G401 (cell line): ENCODE measurements around the gene GSTA4. TPM values are rescaled to one million over a fixed set of nuclear protein-coding genes. Genes with fewer than 3 reads are reported as not detected.

Source experiments
- DNase-seq: peaks from one replicate; pipeline ENCODE4 v3.0.0-alpha.2; 2015; ENCODE audit warnings: low spot score
- in situ Hi-C: cut with HindIII; loops from 2 replicates; pipeline ENCODE4 v1.10.0; 2016; ENCODE audit warnings: low sequenced_read_pairs, mixed read lengths
- total RNA-seq: library from RNA; depleted of rRNA; stranded (reverse); fragments of >200 nt; shearing (Covaris generic); gene quantifications from 2 replicates; pipeline ENCODE4 v1.2.3, GENCODE V29; 2014; rRNA removed

The GSTA4 gene
- total RNA-seq, 1 experiment from 2014 or later, result 37.7 TPM

DNA sequence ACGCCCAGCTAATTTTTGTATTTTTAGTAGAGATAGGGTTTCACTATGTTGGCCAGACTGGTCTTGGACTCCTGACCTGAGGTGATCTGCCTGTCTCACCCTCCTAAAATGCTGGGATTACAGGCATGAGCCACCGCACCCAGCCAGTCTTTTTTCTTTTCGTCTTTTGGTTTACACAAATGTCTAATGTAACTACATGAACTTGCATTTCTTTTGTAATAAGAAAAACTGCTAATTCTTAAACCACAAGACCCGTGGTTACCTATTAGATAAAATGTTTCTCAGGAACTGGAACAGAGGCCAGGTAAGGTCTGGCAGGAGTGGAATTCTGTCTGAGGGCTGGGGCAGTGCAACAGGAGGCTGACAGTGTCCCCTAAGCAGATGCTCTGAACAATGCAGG is 52.9 kb downstream of the GSTA4 start:
- in situ Hi-C loops, result no loop called here
- DNase-seq, result no peak

DNA sequence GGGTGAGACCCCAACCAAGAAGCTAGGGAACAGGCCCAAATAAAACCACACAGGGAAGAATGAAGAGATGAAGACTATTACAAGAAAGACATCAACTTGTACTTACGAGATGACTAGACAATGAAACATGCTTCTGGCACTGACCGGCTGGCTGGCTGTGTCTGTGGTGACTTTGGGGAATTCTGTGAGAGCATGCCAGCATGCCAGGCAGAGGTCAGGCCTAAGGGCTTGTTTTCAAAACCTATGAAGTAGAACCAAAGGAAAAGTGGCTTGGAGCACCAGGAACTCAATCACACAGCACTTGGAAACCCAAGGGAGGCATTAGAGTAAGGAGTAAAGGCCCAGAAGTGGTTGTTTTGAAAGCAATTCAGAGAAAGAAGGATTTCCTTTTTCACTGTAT is 57.2 kb downstream of the GSTA4 start:
- DNase-seq, result no peak
- in situ Hi-C loops, result no loop called here

DNA sequence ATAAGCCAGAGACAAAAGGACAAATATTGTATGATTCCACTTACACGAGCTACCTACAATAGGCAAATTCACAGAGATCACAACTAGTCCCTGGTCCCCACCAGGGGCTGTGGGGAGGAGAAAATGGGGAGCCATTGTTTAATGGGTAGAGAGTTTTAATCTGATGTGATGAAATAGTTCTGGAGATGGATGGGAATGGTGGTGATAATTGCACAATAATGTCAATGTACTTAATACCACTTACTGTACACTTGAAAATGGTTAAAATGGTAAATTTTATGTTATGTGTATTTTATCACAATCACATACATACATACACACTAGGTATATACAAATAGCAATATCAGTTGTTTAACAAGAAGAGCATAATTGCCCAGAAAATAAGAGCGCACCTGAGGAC is 61.3 kb downstream of the GSTA4 start:
- in situ Hi-C loops, result no loop called here

DNA sequence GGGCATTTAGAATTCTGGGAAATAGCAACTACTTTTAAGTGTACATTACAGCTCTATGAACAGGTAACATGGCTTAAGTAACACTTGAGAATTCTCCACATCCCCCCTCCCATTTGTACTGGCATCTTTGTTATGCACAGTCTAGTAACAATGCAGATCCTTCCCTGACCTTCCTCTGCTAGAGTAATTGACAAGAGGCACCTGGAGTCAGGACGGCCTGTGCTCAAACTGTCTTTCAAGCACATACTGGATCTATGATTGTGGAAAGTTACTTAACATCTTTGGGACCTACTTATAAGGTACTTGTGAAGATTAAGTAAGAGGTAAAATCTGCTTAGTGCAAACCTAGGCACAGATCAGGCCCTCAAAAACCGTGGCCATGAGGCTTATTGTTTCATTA is 63.7 kb downstream of the GSTA4 start:
- in situ Hi-C loops, result no loop called here
- DNase-seq, result no peak

More for the DNA sequence above, 61.3 kb downstream of the GSTA4 start:
- no peak for DNase-seq

DNA sequence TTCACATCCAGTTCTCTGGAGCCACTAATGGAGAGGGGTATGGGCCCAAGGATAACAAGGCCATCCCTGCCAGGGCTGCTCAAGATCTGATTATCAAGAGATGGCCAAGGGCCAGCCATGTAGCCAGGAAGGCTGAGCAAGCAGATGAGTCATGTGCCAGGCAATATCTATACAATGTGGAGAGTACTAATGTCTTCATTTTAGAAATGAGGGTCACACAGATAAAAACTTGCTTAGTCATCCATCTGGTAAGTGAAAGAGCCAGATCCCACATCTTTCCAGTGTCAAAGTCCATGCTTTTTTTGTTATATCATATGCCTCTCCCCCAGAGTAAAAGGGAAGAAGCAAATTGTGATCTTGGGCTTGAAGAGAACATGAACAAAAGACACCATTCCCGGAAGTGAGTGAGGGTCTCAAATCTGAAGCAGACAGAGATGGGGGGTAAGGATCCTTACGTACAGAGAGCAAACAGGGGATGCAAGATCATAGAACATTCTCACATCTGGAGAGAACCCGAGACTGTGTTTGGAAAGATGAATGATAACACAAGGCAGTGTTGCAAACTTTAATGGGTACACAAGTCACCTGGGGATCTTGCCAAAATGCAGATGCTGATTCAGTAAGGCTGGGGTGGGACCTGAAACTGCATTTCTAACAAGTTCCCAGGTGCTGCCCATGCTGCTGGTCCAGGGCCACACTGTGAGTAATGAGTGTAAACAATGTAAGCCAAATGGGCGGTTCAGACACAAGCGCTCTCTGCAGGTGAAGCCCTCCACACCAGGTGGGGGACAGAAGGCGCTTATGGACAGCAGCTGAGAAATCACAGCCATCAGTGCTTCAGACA is 65.5 kb downstream of the GSTA4 start:
- no peak for DNase-seq
- in situ Hi-C loops, result no loop called here

Other genes starting within 250 kb of the GSTA4 start
- gene GSTA2, start 231.8 kb downstream of the GSTA4 start, total RNA-seq, result not detected in 2 replicates
- gene GSTA1, start 191.5 kb downstream of the GSTA4 start, total RNA-seq, result not detected in 2 replicates
- not detected in 2 replicates for gene GSTA5, start 154.5 kb downstream of the GSTA4 start, total RNA-seq
- gene GSTA3, start 85.6 kb downstream of the GSTA4 start, total RNA-seq, result not detected in 2 replicates
- gene CILK1, start 66.5 kb upstream of the GSTA4 start, total RNA-seq, result 1.0 and 3.1 TPM in 2 replicates
- gene FBXO9, start 70.1 kb upstream of the GSTA4 start, total RNA-seq, result 31.6 and 46.3 TPM in 2 replicates
- gene GCM1, start 153.6 kb upstream of the GSTA4 start, total RNA-seq, result not detected in 2 replicates